GM12872 (cell line): ENCODE measurements around the gene ITGB4.

ENCODE experiments used
- TF ChIP-seq, protein P1 (sequence below): IDR thresholded peaks from 3 replicates; pipeline ENCODE4 v1.5.1; 2011; ENCODE audit warnings: low read depth, mild to moderate bottlenecking, low read length, moderate library complexity; ENCODE audit not compliant: insufficient read depth

ITGB4 gene

DNA sequence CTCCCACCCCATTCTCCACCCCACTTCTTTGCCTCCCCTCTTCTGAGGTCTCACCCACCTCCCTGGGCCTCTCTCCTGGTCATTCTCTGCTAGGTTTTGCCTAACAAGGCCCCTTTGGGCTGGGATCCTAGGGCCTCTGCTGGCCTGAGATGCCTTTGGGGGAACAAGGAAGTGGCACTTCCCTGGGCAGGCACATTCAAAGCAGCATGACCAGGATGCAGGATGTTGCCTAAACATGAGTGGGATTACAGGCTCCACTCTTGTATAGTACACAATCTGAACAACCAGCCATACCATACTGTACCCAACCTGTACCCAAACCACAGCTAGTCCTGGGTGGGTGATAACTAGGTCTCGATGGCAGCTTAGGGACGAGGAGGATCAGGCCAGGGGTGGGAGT lies 34.7 kb downstream of the ITGB4 start:
- TF ChIP-seq, protein P1, sequence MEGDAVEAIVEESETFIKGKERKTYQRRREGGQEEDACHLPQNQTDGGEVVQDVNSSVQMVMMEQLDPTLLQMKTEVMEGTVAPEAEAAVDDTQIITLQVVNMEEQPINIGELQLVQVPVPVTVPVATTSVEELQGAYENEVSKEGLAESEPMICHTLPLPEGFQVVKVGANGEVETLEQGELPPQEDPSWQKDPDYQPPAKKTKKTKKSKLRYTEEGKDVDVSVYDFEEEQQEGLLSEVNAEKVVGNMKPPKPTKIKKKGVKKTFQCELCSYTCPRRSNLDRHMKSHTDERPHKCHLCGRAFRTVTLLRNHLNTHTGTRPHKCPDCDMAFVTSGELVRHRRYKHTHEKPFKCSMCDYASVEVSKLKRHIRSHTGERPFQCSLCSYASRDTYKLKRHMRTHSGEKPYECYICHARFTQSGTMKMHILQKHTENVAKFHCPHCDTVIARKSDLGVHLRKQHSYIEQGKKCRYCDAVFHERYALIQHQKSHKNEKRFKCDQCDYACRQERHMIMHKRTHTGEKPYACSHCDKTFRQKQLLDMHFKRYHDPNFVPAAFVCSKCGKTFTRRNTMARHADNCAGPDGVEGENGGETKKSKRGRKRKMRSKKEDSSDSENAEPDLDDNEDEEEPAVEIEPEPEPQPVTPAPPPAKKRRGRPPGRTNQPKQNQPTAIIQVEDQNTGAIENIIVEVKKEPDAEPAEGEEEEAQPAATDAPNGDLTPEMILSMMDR = no peak

- TF ChIP-seq, protein P1 = no peak
Measured at GRCh38 chr17:75756451-75757085, 35.3 kb downstream of the ITGB4 start.

GRCh38 chr17:75757086-75757681 lies 35.9 kb downstream of the ITGB4 start:
- TF ChIP-seq, protein P1 = no peak

- TF ChIP-seq, protein P1 = peak; percentile 22; the same call in 1 of the 3 replicates
Measured at GRCh38 chr17:75758131-75758905, 37.1 kb downstream of the ITGB4 start.

GRCh38 chr17:75759457-75759856 lies 38.2 kb downstream of the ITGB4 start:
- TF ChIP-seq, protein P1 = no peak

GRCh38 chr17:75762513-75763268 lies 41.4 kb downstream of the ITGB4 start:
- TF ChIP-seq, protein P1 = no peak

- TF ChIP-seq, protein P1 = no peak
Measured at GRCh38 chr17:75763269-75763607, 42.0 kb downstream of the ITGB4 start.
